Stimulated activated CD4-positive, alpha-beta T cell treated with anti-CD3 and anti-CD28 coated beads, Interleukin-12 subunit alpha, Interleukin-12 subunit beta, amount 100 ng/mL, for 48 hours (primary cell): ENCODE measurements around the gene TTC7B.

Source experiments
- DNase-seq, 3 donors: peaks; one replicate each; pipeline ENCODE4 v3.0.0-alpha.2; 2020; ENCODE audit warnings: low read depth in 2 of 3, low spot score in 1 of 3

TTC7B gene

DNA sequence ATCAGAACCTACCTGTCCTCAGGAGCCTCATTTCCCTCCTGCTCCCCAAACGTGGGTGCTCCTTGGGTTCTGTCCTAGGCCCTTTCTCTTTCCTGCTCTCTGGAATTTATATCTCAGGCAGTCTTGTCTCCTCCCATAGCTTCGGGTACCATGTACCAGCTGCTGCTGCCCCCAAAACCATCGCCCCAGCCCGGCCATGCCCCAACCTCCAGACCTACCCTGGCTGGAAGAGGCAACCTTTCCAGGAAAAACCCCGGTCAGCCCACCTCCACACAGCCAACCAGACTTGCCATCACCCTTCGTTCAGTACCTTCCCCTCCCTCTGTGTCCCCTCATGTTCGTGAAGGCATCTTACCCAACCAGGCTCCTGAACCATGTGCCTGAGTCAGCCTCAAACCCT is 254.3 kb downstream of the TTC7B start:
- DNase-seq, result no peak

DNA sequence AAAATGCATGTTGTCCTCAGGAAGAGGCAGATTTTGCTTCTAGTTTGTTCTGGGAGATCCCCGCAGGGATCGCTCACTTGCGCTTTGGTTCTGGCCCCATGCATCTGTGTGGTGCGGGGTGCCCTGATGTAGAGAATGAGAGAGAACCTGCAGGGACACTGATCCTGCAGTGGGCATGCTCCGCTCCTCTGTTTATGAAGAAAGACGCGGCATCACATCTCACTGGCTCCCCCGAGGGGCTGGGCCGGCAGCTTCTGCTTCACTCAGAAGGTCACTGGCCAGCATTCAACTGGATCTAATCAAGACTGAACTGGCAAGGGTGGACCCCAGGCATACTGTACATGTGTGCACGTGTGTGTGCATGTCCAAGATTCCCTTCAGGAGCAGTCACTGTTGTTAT is 255.2 kb downstream of the TTC7B start:
- no peak for DNase-seq

DNA sequence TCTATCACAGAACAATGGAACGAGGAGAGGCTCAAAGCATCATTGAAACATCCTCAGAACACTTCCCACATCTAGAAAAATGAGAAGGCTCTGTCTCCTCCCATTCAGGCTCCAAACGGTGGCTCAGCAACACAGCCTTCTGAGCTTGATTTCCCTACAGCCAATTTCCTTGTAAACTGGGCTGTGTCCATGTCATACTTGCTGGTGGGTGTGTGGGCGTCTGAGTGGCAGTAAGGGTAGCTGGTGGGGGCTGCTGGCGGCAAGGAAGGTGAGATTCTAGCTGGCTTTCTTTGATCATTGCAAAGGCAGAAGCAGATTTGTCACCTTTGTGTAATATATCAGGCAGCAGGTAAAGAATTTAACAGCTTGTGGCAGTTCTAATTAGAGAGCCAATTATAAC is 255.7 kb downstream of the TTC7B start:
- no peak for DNase-seq

DNA sequence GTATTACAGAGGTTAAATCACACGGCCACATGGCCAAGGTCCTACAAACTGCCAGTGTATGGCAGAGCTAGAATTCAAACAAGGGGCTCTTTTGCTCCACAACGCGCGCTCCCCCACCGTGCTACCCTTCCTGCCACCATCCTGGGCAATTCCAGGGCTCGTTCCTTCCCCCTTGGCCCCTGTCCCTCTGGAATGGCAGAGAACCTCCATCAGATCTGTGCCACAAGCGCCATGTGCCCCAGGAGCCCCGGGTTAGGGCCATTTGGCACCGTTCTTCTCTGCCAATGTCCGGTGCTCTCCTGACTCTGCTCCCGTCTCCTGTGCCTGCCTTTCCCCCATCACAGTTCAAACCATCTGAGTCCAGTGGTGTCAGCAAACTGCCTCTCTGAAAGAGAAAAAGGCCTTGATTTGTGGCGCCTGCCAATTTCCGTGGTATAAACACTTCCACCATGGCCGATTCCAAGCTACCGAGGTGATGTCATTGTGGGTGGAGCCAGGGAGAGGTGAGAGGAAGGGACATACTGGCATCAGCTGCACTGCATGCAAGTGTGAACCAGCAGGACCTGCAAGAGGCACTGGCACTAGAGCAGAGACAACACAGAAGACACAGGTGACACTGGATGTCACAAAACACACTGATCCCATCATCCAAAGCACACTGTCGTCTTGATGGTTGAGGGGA is 256.3 kb downstream of the TTC7B start:
- DNase-seq, result no peak

DNA sequence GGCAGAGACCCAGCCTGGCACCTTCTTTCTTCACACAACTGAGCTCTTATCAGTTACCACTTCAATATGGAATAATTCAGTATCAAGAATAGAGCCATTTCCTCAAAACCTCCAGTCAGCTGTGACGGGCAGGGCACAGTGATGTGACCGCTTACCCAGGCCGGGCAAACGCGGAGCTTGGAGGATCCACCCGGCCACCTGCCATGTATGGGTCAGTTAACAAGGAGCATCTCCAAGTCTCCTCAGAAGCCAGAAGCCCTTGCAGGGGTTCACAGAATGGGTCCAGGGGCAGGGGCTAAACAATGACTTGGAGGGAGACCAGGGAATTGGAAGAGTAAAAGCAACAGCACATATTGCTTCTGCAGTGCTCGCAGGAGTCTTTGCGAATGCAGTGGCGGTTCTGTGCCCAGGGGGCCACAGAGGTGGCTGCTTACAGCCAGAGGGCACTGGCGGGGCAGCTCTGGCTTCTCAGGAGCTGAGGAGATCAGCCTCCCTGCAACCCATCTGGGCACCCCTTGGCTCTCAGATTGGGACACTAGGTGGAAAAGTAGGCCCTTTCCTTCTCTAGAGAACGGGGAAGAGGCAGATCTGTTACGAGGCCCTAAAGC is 257.1 kb downstream of the TTC7B start:
- DNase-seq, result no peak

DNA sequence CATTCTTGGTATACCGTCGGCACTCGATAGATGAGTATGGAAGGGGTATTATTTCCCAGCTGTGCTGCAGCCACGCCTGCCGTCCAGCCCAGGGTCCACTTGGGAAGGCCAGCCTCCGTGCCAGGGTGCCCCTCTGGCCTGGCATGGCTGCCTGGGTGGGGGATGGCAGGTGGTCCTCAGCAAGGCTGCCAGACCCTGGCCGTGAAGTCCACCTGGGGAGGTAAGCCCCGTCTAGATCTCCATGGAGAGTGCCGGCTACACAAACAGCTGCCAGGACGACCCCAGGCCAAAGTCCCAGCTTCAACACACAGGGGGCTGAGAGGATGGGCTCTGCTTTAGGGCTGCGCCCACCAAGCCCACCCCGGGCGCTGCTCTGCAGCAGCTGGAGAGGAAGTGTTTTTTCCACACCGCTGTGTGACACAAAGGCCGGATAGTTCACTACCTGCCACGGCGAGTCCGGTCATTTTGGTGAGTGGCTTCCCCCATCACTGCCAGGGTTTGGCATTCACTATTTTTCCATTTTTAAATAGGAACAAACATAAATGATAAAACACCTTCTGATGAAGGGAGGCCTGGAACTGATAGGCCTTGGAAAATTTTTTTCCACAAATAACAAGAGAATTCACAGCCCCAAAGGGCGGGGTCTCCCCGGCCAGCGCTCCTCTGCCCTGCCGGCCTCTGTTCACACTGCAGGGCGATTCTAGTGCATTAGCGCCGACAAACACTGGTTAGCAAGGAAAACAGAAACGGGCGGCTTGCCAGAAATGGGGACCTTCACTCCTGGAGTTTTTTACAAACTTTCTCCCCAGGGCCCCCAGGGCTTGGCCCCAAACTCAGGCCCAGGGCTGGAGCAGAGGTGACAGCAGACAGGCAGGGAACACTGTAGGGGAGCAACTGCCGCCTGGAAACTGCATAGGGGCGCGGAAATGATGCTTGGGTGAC is 257.9 kb downstream of the TTC7B start:
- DNase-seq, result no peak

DNA sequence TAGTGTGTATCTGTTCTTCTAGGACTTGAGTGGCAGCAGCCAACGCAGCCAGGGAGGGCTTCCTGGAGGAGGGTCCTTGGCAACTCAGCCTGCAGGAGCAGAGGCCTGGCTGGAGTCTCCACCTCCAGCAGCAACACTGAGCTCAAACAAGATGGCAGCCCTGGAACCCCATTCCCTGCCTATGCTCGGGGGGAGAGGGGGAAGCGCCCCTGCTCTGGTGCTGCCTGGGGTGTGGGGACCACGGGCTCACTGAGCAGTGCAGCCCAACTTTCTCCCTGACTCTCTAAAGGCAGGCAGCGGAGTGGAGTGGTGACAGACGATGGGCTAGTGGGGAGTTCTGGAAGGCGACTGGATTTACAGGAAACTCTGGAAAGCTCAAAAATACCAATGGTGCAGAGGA is 258.7 kb downstream of the TTC7B start:
- no peak for DNase-seq

DNA sequence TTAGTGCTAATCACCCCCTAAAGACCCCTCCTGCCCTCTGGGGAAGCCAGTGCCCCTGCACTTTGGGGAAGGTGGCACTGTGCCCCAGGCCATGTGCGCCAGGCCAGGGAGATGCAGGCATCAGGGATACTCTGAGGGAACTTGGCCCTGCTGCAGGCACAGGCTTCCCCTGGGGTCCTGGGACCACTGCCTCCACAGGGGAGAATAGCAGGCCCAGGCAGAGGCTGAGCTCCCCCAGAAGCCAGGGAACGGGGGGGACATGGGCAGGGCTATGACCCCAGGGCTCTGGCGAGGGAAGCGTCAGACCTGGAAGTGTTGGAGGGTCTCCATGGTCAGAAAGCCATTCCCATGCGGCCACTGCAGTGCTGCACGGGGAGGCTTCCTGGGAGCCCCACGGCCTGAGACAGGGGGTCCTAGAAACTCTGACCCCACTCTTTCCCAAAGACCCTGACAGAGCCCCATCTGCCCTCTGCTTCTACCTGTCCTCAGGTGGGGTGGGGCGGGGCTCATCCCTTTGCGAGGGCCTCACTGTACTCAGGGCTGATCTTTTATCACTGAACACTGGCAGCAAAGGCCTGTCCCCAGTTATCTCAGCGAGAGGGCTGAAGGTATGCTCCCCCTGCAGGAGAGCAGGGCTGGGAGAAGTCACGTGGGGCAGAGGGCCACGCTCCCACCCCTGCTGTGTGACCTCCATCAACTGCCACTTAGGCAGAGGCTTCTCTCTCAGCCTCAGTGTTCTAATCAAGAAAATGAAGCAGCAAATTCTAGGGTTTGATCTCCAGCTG is 259.4 kb downstream of the TTC7B start:
- DNase-seq, result no peak

DNA sequence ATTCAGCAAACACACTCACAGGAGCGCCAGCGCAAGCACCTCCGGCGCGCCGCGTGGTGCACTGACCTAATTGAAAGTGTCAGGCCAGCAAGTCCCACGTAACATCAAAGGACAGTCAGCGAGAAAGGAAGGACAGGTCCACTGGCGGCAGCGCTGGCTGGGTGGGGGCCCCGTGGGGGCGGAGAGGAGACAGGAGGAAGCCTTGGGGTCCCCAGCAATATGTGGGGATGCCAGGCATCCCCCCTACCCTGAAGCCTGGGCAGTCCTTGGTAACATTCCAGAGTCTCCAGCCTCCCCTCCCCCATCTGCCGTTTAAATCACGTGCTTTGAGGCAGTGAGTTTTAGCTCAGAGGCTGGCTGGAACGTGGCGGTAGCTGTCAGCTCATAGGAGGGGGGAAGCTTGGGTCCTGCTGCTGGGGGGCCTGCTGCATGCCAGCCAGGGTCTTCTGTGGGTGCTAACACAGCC is 260.2 kb downstream of the TTC7B start:
- DNase-seq, result no peak

DNA sequence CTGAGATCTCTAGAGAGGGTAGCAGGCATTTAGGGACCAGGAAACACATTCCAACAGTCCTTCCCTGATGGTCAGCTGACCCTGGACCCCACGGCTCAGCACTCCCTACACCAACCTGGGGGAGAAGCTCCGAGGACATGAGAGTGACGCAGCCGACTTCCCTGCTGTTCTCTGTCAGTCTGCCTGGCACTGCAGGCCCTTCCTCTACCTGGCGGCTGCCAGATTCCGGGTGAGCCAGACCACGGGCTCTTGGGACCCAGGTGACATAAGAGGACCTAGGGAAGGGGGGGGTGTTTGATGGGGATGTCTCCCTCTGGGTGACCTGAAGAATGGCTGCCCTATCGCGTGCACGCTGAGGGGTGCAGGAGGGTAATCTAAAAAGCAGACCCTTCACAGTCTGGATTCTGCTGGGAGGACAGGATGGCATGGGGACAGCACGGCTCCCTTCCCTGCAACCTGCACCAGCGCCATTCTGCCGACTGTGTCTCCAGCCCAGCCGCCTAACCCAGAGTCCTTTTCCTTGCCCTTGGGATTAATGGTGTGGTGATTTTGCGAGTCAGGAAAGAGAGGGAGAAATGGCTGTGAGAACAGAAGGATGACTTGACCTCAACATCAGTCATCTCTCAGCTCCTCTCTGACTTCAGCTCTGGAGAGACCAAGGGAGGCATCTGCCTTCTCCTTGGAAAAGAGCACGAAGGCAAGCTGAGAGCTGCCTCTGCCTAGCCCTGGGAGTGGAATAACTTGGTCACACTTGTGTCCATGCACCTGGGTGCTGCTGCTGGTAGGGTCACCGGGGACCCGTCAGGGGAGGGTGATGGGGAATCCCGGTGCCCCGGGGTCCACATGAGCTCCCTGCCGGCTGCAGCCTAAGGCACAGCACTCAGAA is 260.9 kb downstream of the TTC7B start:
- DNase-seq, result no peak

DNA sequence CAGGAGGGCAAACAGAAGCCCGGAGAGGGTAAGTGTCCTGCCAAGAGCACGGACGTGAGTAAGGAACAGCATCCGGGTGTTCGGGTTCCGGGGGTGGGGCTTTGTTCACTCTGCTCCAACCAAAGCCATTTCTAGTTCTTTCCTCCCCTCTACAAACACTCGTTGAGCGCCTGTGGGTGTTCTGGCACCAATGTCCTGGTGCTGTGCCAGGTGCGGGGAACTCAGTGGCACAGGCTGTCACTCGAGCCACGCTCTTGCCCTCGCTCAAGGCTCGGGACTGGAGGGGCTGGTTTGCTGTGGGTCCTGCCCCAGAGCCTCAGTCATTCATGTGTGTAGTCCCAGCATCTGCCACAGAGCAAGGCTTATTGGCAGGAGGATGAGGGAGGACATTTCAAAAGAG is 261.9 kb downstream of the TTC7B start:
- DNase-seq, result no peak

DNA sequence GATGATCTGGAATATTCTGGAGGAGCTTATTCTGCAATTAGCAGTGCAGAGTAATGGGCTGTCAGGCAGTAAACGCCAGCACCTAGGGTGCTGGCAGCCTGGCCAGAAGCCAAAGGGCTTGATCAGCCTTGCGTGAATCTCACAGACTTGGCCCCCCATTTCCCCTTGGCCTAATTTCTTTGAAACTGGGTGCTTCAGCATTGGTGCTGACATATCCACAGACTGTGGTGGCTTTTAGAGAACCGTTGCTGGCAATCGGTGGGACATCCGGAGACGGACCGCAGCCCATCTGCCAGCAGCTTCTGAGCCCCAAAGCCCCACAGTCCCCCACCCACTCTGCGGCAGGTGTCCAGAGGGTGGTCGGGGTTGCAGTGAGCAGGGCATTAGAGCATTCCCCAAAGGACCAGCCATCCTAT is 262.3 kb downstream of the TTC7B start:
- DNase-seq, result no peak

DNA sequence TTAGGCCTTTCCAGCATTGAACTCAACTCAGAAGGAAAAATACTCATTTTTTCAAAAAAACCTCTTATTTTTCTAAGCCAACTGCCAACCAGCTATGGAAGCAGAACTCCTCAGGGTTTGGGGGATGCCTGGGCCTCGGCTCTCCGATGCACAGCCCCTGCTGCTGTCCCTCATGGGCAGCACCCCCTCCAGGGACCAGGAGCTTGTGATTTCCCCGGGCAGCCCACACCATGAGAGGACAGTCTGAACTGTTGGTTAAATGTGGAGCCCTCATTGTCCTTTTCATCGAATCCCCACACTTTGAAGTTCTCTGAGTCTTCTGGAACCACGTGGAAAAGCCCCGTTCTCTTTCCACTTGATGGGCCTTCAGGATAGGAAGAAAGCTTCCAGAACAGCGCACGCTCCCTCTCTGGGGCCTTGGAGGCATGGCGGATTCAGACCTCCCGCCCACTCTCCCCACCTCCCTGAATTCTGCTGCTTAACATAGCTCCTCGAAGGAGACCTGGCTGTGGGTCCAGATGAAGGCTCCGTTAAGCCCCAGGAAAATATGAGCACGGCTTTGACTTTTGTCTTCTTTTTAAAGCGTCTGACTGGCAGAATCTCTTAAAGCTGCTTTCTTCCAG is 262.8 kb downstream of the TTC7B start:
- no peak for DNase-seq

DNA sequence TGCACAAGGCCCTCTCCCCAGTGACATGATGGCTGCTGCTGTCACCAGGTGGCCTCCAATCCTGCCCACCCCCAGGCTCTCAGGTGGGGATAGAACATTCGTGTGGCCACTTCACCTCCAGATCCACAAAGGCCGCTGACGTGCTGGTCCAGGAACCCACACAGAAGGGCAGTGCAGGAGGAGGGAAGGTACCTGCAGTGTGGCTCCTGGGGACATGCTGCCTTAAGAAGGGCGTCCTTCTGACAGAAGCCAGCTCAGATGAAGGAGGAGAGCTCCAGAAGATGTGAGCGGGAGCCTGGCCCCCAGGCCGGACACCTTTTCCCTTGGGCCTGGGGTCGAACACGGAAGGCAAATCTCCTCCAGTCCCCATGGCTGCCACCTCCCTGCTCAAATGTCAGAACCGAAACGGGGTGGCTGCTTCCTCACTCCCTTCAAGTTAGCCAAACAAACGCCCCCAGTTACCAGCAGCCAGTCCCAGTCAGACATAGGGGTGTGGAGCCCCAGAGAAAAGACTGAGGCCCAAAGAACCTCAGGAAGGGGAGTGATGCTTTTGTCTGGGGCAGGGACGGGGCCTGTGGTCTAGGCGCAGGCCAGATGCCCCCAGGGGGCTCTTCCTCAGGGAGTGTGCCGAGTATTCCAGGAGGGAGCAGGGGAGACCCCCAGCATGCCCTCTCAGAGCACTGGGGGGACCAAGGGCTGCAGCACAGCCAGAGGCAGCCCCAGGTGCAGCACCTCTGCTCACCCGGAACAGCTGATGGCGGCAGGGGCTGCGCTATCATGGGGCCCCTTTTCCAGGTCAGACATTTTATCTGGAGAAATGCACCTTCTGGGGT is 263.5 kb downstream of the TTC7B start:
- DNase-seq, result no peak

DNA sequence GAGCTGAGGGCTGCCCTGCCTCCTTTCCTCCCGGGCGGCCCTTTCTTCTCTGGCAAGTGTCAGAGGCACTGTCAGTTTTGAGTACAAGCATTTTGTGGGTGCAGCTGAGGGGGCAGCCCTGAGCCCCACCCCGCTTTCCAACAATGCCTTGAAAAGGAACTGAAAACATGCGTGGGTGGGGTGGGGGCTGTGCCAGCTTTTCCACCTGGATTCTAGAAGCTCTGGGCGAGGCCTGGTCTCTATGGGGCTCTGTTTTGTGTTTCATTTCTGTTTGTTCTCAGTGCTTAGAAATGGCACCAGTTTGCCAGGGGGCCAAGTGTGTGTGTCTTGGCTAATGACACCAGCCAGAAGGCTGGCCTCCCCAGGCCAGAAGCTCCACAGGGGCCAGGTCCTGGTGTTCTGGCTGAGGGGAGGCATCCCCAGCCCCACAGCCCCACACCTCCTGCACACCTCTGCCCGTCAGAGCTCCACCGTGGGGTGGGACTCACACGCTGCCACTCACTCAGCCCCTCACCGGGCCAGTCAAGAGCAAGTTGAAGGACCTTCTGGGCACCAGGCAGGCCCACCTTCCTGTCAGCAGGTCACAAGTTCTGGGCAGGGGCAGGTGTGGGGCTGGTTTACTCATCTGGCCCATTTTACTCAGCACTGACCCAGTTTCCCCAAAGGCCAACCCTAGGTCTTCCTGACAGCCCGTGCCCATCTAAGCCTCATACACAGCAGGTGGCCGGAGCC is 264.3 kb downstream of the TTC7B start:
- DNase-seq, result no peak

DNA sequence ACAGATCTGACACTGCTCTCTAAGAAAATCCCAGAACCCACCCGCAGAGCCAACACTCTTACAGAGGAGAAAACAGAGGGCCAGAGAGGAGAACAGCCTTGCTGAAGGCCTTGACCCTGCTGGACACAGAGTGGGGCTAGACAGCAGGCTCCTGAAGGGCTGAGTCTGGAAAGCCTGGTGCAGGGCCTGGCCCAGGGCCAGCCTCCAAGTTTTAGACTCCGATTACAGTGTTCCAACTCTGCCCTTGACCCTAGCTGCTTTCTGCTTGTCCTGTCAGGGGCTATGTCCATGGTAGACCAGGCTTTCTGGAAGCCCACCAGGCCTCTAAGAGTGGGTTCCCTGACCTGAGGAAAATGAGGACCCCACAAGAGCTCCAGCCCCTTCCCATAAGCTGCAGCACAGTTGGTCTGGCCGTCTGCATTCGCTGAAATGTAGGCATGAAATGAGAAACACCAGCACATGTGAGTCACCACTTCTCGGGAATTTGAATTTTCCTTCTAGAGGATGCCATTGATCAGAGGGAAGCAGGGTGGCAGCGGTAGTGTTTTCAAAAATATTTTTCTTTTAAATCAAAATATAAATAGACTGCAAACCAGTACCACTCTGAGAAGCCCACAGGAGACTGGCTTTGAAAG is 265.0 kb downstream of the TTC7B start:
- no peak for DNase-seq

DNA sequence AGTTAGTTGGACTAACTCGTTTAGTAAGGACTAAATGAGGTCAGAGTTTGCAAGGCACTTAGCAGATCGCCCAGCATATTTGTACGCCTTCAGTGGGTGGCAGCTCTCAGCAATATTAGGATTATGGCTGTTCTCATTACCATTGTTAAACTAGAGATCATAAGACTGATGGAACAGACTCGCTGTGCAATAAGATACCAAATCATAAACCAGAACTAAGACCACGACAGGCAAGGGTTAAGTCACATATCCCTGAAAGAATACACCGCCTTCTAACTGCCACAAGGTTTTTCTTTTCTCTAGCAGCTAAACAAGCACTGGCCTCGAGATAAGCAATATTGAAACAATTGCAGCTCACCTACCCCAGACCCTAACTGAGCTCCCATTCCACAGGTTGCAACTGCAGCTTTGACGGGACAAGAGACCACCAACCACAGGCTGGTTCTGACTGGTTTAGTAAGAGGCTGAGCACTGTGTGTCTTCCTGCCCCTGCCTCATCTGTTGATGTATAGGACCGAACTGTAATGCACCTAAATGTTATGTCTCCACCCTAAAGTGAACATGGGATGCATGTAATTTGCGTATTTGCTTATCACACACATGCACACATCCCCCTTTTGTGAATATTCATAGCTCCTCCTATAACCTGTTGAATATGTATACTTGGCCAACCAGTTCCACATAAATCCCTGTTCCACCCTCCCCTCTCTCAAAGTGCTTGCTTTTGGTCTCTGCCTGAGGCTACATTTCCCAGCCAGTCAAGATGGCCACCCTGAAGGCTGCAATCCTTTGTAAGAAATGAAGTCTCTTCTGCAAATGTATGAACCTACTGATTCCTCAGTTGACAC is 266.2 kb downstream of the TTC7B start:
- DNase-seq, result no peak
